22Rv1 (cell line): ENCODE data around the gene HNRNPU.

Source experiments
- CTCF ChIP-seq: fragments of 450-650 bp; IDR thresholded peaks from 2 replicates; pipeline ENCODE4 v1.5.1; 2017; ENCODE audit warnings: mild to moderate bottlenecking
- ZFX ChIP-seq: fragments of 450-650 bp; IDR thresholded peaks from 2 replicates; pipeline ENCODE4 v1.6.1; 2017; ENCODE audit warnings: antibody characterized with exemption, borderline replicate concordance

GRCh38 chr1:244849189-244849866 is 15.0 kb downstream of the HNRNPU start:
- TF ChIP-seq CTCF = no peak
- no peak for TF ChIP-seq ZFX
